Stimulated activated CD4-positive, alpha-beta T cell treated with anti-CD3 and anti-CD28 coated beads, Interleukin-4, amount 100 ng/mL, for 1 hour (primary cell): Measurements from ENCODE around the gene STIMATE.

ENCODE experiments used
- DNase-seq: peaks from one replicate; pipeline ENCODE4 v3.0.0-alpha.2; 2020

STIMATE gene

DNA sequence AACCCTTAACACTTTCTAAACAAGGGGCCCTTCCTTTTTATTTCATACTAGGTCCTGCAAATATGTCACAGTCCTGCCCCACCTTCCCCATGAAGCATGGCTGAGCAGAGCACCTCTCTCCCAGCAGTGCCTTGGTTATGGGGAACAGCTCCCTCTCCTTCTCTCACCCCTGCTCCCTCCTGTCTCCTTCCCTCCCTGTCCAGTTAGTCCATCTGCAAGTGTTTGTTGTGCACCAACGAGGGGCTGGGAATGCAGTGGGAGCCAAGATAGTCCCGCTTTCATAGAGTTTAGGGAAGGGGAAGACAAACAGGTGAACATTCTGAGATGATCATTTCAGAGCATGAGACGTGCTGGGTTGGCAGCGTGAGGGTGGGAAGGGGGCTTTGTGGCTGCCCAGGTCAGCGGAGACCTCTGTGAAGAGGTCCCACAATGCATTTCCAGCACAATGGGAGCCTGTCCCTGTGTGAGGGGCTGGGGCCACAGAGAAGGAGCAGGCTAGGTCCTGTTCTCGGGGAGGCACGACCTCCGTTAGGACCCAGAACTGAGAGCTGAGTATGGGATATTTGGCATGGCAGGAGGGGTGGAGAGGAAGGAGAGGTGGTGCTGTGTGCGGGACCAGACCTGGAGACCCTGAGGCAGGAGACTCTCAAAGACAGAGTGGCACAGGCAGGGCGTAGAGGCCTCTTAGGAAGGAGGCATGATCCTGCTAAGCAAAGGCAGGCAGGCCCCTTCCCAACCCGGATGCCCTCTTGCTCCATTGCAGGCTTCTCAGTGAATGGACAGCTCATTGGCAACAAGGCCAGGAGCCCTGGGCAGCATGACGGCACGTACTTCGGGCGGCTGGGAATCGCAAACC lies 108.2 kb downstream of the STIMATE start:
- no peak for DNase-seq

DNA sequence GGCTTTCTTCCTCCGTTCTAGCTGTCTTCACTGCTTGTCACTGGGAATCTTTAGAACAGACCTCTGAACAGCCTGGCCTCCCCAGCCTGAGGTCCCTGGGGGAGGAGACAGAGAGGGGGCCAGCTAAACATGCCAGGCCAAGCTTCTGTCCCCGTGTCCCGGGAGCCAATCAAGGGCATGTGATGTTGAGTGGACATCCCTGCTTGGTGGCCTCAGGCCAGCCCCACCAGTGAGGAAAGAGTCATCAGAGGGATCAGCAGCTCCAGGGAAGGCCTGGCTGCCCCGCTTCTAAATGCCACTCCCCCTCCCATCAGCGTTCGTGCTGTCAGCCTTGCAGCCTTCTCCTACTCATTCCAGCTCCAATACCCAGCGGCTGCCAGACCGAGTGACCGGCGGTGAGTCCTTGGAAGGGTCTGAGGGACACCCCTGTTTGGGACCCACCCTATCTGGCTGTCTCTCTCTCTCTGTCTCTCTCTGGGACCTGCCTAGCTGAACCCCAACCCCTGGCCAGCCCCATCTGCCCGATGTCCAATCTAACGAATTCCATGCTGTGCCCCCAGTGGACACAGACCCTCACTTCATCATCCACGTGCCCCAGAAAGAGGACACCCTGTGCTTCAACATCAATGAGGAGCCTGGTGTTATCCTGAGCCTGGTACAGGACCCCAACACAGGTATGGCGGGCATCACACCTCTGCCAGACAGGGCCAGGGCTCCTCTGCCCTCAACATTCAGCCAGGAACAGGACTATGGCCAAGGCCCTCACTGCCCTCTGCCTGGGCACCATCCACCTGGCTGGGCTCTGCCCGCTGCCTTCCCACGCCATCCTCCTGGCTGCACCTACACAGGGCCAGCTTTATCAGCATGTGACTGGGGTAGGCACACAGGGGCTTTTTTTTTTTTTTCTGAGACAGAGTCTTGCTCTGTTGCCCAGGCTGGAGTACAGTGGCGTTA lies 109.4 kb downstream of the STIMATE start:
- no peak for DNase-seq

DNA sequence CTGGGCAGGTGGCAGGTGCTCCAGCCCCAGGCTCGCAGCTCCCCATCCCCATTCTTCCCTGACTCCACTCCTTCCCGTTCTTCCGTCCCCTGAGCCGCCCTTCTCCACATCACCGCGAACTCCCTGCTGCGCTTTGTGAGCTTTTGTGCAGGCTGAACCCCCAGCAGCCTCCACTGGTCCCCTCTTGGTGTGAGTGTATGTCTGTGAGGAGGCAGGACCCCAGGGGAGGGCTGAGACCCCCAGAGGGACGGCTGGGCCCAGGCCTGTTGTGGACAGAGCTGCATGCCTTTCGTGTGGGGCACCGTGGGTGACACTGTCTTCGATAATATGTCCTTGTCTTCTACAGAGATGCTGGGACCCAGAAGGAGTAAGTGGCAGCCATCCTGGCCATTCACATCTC lies 110.1 kb downstream of the STIMATE start:
- no peak for DNase-seq
